ENCODE results near the gene CARD11. TPM values are rescaled to one million over a fixed set of nuclear protein-coding genes. Genes with fewer than 3 reads are reported as not detected.

CARD11 gene
- total and polyA plus RNA-seq, 4 donors: 0.18 to 1.9 (median 1.5) TPM

DNA sequence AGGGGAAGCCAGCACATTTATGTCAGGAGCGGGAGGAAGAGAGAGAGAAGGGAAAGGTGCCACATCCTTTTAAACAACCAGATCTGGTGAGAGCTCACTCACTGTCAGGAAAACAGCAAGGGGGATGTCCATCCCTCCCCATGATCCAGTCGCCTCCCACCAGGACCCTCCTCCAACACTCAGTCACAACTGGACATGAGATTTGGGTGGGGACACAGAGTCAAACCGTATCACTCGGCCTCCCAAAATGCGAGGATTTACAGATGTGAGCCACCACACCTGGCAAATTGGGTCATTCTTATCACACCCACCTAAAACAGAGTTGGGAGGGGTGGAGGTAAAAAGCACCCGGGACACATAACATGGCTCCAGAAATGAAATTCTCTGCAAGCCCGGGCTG lies 41.0 kb downstream of the CARD11 start:
- no peak overlapping the region for H3K4me3 ChIP-seq (ENCODE audit: low read length in 2 of 2)
- no peaks in the 10 kb centered on the region for H3K9me3 ChIP-seq (ENCODE audit: control insufficient read depth, low read length)
- ATAC-seq (ENCODE audit: low FRiP score) (no peak), DNase-seq (no peak)
- 88 to 90% methylated on average over 7 of the region's 7 CpGs for WGBS, 2 donors
- H3K27ac ChIP-seq (ENCODE audit: low read depth in 1 of 2, low read length in 2 of 2): no peak overlapping the region
- no peaks in the 10 kb centered on the region for H3K4me1 ChIP-seq (ENCODE audit: control insufficient read depth in 1 of 2, insufficient read depth in 2 of 2, low read length in 2 of 2)
- intact Hi-C loops (cut with DNase I): no loop called here
- no peaks in the 10 kb centered on the region for H3K27me3 ChIP-seq (ENCODE audit: control insufficient read depth in 1 of 2, insufficient read depth in 2 of 2, low read length in 1 of 2)
- H3K36me3 ChIP-seq (ENCODE audit: control insufficient read depth in 1 of 2, insufficient read depth in 2 of 2, low read length in 1 of 2): no peaks in the 10 kb centered on the region

GRCh38 chr7:3000566-3000965 lies 43.1 kb downstream of the CARD11 start:
- H3K4me3 ChIP-seq (ENCODE audit: low read length in 2 of 2): no peak overlapping the region
- DNase-seq: no peak
- WGBS, 2 donors: 93 to 96% methylated on average over 8 of the region's 8 CpGs

GRCh38 chr7:2999078-2999500 lies 44.6 kb downstream of the CARD11 start:
- Histone ChIP-seq H3K27me3 (ENCODE audit: control insufficient read depth in 1 of 2, insufficient read depth in 2 of 2, low read length in 1 of 2) (no peaks in the 10 kb centered on the region), H3K36me3 (ENCODE audit: control insufficient read depth in 1 of 2, insufficient read depth in 2 of 2, low read length in 1 of 2) (no peaks in the 10 kb centered on the region), H3K4me1 (ENCODE audit: control insufficient read depth in 1 of 2, insufficient read depth in 2 of 2, low read length in 2 of 2) (no peaks in the 10 kb centered on the region), H3K9me3 (ENCODE audit: control insufficient read depth, low read length) (no peaks in the 10 kb centered on the region), H3K27ac (ENCODE audit: low read depth in 1 of 2, low read length in 2 of 2) (no peak overlapping the region), H3K4me3 (ENCODE audit: low read length in 2 of 2) (no peak overlapping the region)
- ATAC-seq (ENCODE audit: low FRiP score) (no peak), DNase-seq (no peak)
- intact Hi-C loops (cut with DNase I): no loop called here
- 93 to 94% methylated on average over 8 of the region's 8 CpGs for WGBS, 2 donors

More at GRCh38 chr7:3000566-3000965, 43.1 kb downstream of the CARD11 start:
- no peak overlapping the region for H3K27ac ChIP-seq (ENCODE audit: low read depth in 1 of 2, low read length in 2 of 2)
- no peaks in the 10 kb centered on the region for H3K9me3 ChIP-seq (ENCODE audit: control insufficient read depth, low read length)
- no peaks in the 10 kb centered on the region for H3K36me3 ChIP-seq (ENCODE audit: control insufficient read depth in 1 of 2, insufficient read depth in 2 of 2, low read length in 1 of 2)
- ATAC-seq (ENCODE audit: low FRiP score): no peak
- intact Hi-C loops (cut with DNase I): no loop called here
- no peaks in the 10 kb centered on the region for H3K27me3 ChIP-seq (ENCODE audit: control insufficient read depth in 1 of 2, insufficient read depth in 2 of 2, low read length in 1 of 2)
- H3K4me1 ChIP-seq (ENCODE audit: control insufficient read depth in 1 of 2, insufficient read depth in 2 of 2, low read length in 2 of 2): no peaks in the 10 kb centered on the region

DNA sequence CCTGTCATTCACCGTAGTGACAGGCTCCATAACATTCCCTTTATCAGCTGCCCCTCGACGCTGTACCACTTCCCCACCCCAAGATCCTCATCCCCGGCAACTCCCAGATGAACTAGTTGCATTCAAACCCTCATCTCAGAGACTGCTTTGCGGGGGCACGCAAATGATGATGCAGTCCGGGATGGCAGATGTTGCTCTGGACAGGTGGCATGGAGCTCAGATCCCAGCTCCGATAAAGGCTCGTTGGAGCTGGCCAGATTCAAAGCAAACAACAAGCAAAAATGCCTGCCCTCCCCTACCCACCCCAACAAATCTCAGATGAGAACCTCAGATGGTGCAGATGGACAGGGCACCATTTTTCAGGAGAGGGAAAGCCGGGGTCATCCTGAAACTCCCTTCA lies 46.7 kb downstream of the CARD11 start:
- 85 to 89% methylated on average over 10 of the region's 10 CpGs for WGBS, 2 donors
- intact Hi-C loops (cut with DNase I): no loop called here
- no peaks in the 10 kb centered on the region for H3K36me3 ChIP-seq (ENCODE audit: control insufficient read depth in 1 of 2, insufficient read depth in 2 of 2, low read length in 1 of 2)

DNA sequence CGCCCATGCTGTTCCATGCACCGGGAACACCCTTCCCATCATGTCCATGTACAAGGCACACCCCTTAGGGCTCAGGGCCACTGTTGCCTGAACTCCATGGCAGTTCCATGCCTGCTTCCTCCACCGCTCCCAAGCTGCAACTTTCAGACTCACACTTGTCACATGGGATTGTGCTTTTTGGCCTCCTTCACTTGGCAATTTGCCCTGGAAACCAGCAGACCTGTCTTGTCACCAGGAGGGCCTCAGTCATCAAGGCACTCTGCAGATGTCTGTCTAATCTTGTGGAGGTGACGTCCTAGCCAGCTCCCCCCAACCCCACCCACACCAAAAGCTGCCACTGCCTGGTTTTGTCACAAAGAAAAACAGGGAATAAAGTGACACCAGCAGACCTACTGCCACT lies 47.5 kb downstream of the CARD11 start:
- Histone ChIP-seq H3K9me3 (ENCODE audit: control insufficient read depth, low read length) (no peaks in the 10 kb centered on the region), H3K27ac (ENCODE audit: low read depth in 1 of 2, low read length in 2 of 2) (no peak overlapping the region), H3K27me3 (ENCODE audit: control insufficient read depth in 1 of 2, insufficient read depth in 2 of 2, low read length in 1 of 2) (no peaks in the 10 kb centered on the region), H3K4me3 (ENCODE audit: low read length in 2 of 2) (no peak overlapping the region), H3K36me3 (ENCODE audit: control insufficient read depth in 1 of 2, insufficient read depth in 2 of 2, low read length in 1 of 2) (no peaks in the 10 kb centered on the region), H3K4me1 (ENCODE audit: control insufficient read depth in 1 of 2, insufficient read depth in 2 of 2, low read length in 2 of 2) (no peaks in the 10 kb centered on the region)
- no peak for ATAC-seq (ENCODE audit: low FRiP score)
- DNase-seq: peak in 1 of 2 donors; percentile 20
- 79 to 83% methylated on average over 4 of the region's 4 CpGs for WGBS, 2 donors
- intact Hi-C loops (cut with DNase I): no loop called here

More for the DNA sequence above, 46.7 kb downstream of the CARD11 start:
- no peak for ATAC-seq (ENCODE audit: low FRiP score)
- Histone ChIP-seq H3K27me3 (ENCODE audit: control insufficient read depth in 1 of 2, insufficient read depth in 2 of 2, low read length in 1 of 2) (no peaks in the 10 kb centered on the region), H3K4me1 (ENCODE audit: control insufficient read depth in 1 of 2, insufficient read depth in 2 of 2, low read length in 2 of 2) (no peaks in the 10 kb centered on the region), H3K9me3 (ENCODE audit: control insufficient read depth, low read length) (no peaks in the 10 kb centered on the region), H3K27ac (ENCODE audit: low read depth in 1 of 2, low read length in 2 of 2) (no peak overlapping the region), H3K4me3 (ENCODE audit: low read length in 2 of 2) (no peak overlapping the region)
- DNase-seq: no peak

- WGBS, 2 donors: 93% methylated on average over 14 of the region's 14 CpGs
- Histone ChIP-seq H3K4me3 (ENCODE audit: low read length in 2 of 2) (no peak overlapping the region), H3K27ac (ENCODE audit: low read depth in 1 of 2, low read length in 2 of 2) (no peak overlapping the region), H3K9me3 (ENCODE audit: control insufficient read depth, low read length) (no peaks in the 10 kb centered on the region), H3K27me3 (ENCODE audit: control insufficient read depth in 1 of 2, insufficient read depth in 2 of 2, low read length in 1 of 2) (no peaks in the 10 kb centered on the region), H3K36me3 (ENCODE audit: control insufficient read depth in 1 of 2, insufficient read depth in 2 of 2, low read length in 1 of 2) (no peaks in the 10 kb centered on the region), H3K4me1 (ENCODE audit: control insufficient read depth in 1 of 2, insufficient read depth in 2 of 2, low read length in 2 of 2) (no peaks in the 10 kb centered on the region)
- ATAC-seq (ENCODE audit: low FRiP score) (no peak), DNase-seq (peak in 1 of 2 donors; percentile 19)
- intact Hi-C loops (cut with DNase I): no loop called here
Measured at GRCh38 chr7:2993868-2994267, 49.8 kb downstream of the CARD11 start.

DNA sequence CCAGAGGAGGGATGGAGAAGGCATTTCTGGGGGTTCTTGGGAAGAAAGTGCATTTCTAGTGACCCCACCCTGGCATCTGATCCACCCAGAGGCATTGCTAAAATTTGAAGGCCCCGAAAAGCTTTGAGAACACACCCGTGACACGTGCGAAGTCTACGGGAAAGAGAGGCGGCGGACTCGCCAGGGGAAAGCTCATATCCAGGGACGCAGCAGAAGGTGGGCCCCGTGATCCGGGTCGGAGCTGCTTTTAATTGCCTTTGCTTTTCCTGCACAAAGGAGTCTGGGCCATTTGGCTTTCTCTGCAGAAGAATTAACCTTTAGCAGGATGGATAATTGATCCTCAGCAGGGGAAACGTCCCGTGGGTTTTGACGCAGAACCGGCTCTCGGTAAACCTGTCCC lies 50.3 kb downstream of the CARD11 start:
- no peaks in the 10 kb centered on the region for H3K36me3 ChIP-seq (ENCODE audit: control insufficient read depth in 1 of 2, insufficient read depth in 2 of 2, low read length in 1 of 2)
- H3K27ac ChIP-seq (ENCODE audit: low read depth in 1 of 2, low read length in 2 of 2): no peak overlapping the region
- H3K27me3 ChIP-seq (ENCODE audit: control insufficient read depth in 1 of 2, insufficient read depth in 2 of 2, low read length in 1 of 2): no peaks in the 10 kb centered on the region
- no peak overlapping the region for H3K4me3 ChIP-seq (ENCODE audit: low read length in 2 of 2)
- H3K9me3 ChIP-seq (ENCODE audit: control insufficient read depth, low read length): peaks cover under 1% of the 10 kb centered on the region
- WGBS, 2 donors: 76 to 78% methylated on average over 17 of the region's 17 CpGs
- intact Hi-C loops (cut with DNase I): no loop called here
- ATAC-seq (ENCODE audit: low FRiP score): no peak
- H3K4me1 ChIP-seq (ENCODE audit: control insufficient read depth in 1 of 2, insufficient read depth in 2 of 2, low read length in 2 of 2): no peaks in the 10 kb centered on the region
- DNase-seq: no peak

- Histone ChIP-seq H3K36me3 (ENCODE audit: control insufficient read depth in 1 of 2, insufficient read depth in 2 of 2, low read length in 1 of 2) (no peaks in the 10 kb centered on the region), H3K9me3 (ENCODE audit: control insufficient read depth, low read length) (peaks cover 2% of the 10 kb centered on the region), H3K27me3 (ENCODE audit: control insufficient read depth in 1 of 2, insufficient read depth in 2 of 2, low read length in 1 of 2) (no peaks in the 10 kb centered on the region), H3K4me3 (ENCODE audit: low read length in 2 of 2) (no peak overlapping the region), H3K27ac (ENCODE audit: low read depth in 1 of 2, low read length in 2 of 2) (no peak overlapping the region), H3K4me1 (ENCODE audit: control insufficient read depth in 1 of 2, insufficient read depth in 2 of 2, low read length in 2 of 2) (no peaks in the 10 kb centered on the region)
- intact Hi-C loops (cut with DNase I): no loop called here
- WGBS, 2 donors: 80 to 85% methylated on average over 6 of the region's 6 CpGs
- no peak for ATAC-seq (ENCODE audit: low FRiP score)
- DNase-seq: no peak
Measured at GRCh38 chr7:2990949-2991470, 52.7 kb downstream of the CARD11 start.

DNA sequence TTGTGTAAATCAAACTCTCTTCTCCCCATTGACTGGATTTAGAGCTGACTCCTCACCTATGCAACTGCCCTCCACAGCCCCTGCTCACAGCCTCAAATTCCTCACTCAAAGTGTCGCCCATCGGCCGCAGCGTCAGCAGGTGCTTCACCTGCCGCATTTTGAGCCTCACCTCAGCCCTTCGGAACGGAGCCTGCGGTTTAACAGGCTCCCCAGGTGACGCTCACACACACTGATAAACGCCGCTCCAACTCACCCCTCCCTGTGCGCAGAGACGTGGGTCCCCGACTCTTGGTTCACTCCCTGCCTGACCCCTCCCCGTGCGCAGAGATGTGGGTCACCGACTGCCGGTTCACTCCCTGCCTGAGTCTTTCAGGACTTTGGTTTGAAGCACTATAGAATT lies 57.1 kb downstream of the CARD11 start:
- Histone ChIP-seq H3K4me3 (ENCODE audit: low read length in 2 of 2) (no peak overlapping the region), H3K9me3 (ENCODE audit: control insufficient read depth, low read length) (peaks cover 2% of the 10 kb centered on the region), H3K27ac (ENCODE audit: low read depth in 1 of 2, low read length in 2 of 2) (no peak overlapping the region), H3K4me1 (ENCODE audit: control insufficient read depth in 1 of 2, insufficient read depth in 2 of 2, low read length in 2 of 2) (no peaks in the 10 kb centered on the region), H3K27me3 (ENCODE audit: control insufficient read depth in 1 of 2, insufficient read depth in 2 of 2, low read length in 1 of 2) (no peaks in the 10 kb centered on the region), H3K36me3 (ENCODE audit: control insufficient read depth in 1 of 2, insufficient read depth in 2 of 2, low read length in 1 of 2) (no peaks in the 10 kb centered on the region)
- intact Hi-C loops (cut with DNase I): no loop called here
- WGBS, 2 donors: 94% methylated on average over 18 of the region's 18 CpGs
- DNase-seq: no peak
- ATAC-seq (ENCODE audit: low FRiP score): no peak
